HT-29 (cell line): ENCODE data around the gene LHX8. TPM values are rescaled to one million over a fixed set of nuclear protein-coding genes. Genes with fewer than 3 reads are reported as not detected.
"Not testable (repeated sequence)": the region's sequence is repeated elsewhere in the genome, so short reads cannot be mapped to it uniquely, and the experiment has no call there.

Source experiments
- DNase-seq: peaks from one replicate; pipeline ENCODE4 v3.0.0-alpha.2; 2015; ENCODE audit warnings: low spot score
- total RNA-seq: library from RNA; depleted of rRNA; stranded (reverse); fragments of >200 nt; shearing (Covaris generic); gene quantifications from 2 replicates; pipeline ENCODE4 v1.2.3, GENCODE V29; 2014

The LHX8 gene
- total RNA-seq, 1 experiment from 2014 or later = not detected

GRCh38 chr1:75132812-75133619 is 1.2 kb upstream of the LHX8 start:
- DNase-seq = no peak

GRCh38 chr1:75134647-75135572 is 722 bp downstream of the LHX8 start:
- DNase-seq = no peak

- no peak for DNase-seq
Observed at GRCh38 chr1:75135573-75136194, 1.5 kb downstream of the LHX8 start.

DNA sequence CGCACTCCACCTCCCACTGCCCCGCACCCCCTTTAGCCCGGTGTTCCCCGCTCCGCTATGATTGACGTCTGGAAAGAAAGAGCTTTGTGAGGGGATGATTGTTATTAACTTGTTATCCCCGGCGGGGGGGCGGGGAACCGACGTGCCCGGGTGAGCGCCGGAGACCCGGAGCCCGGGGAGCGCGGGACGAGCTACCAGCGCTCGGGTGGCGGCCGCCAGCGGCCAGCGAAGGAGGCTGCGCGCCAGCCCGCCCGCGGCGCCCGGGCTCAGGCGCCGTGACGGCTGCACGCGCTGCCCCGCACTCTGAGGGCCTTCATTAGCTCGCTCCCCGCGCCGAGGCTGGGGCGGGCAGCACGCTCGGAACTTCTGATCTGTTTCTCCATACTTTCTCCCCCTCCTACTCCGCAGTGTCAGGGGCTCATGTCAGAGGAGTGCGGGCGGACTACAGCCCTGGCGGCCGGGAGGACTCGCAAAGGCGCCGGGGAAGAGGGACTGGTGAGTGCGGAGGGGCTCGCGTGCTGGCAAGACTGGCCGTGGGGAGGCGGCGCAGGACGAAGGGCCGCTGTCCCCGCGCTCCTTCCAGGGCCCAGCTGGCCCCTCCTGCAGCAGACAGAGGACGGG is 2.1 kb downstream of the LHX8 start:
- DNase-seq = no peak

GRCh38 chr1:75136921-75137641 is 2.9 kb downstream of the LHX8 start:
- DNase-seq = no peak

- DNase-seq = no peak
Observed at GRCh38 chr1:75152092-75152491, 17.9 kb downstream of the LHX8 start.

GRCh38 chr1:75159154-75159553 is 25.0 kb downstream of the LHX8 start:
- no peak for DNase-seq

GRCh38 chr1:75165264-75165663 is 31.1 kb downstream of the LHX8 start:
- no peak for DNase-seq

DNA sequence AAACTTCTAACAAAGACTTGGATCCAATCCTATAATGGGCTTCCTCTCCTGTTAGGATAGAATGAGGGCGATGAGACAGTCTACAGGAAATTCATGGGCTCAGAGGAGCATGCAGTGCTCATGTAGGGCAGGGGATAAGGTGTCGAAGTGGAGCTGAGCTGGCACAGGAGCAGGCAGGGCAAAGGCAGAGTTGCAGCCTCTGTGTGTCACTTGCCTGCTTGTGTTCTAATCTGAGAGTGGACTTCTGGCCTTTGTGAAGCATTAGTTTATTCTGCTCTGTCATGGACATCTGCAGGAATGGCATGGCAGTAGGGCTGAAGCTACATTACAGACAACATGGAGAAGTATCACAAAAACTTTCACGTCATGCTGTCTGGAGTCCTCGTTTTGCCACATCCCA is 32.6 kb downstream of the LHX8 start:
- no peak for DNase-seq

- no peak for DNase-seq
Observed at GRCh38 chr1:75170011-75170410, 35.8 kb downstream of the LHX8 start.

DNA sequence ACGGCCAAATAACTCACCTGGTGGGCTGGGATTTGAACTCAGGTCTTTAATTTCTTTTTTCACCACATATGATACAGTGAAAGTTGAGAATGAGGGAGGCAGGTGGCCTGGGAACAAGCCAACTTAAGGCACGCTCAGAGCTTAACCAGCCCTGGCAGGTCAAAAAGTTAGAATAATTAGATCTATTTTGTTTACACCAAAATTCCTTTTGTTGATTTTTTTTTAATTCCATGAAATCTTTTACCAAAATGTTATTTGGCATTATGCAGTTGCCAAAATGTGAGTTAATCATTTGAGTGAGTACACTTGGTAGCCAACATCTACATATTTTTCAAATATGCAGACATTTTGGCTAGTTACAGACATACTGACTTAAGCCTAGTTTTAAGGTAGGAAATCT is 36.8 kb downstream of the LHX8 start:
- no peak for DNase-seq

- no peak for DNase-seq
Observed at GRCh38 chr1:75171876-75172275, 37.7 kb downstream of the LHX8 start.

DNA sequence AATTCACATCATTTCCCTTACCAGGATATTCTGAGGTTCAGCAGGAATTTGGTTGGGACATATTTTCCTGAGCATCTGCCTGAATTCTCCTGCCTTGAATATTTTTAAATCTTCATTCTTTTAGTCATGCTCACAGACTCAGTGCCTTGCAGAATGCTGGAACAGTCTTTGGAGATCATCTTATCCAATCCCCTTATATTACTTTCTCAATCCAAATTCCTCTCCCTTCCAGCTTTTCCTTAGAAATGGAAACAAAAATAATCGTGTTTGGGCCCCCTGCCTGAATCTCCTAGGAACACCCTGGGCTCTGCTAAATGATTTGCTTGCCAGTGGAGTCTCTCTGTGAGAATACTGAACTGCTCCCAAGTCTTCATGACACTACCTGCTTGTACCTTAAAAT is 38.4 kb downstream of the LHX8 start:
- DNase-seq = no peak

GRCh38 chr1:75174031-75174760 is 40.0 kb downstream of the LHX8 start:
- DNase-seq = no peak

- not testable (repeated sequence) for DNase-seq
Observed at GRCh38 chr1:75181214-75181955, 47.2 kb downstream of the LHX8 start.

DNA sequence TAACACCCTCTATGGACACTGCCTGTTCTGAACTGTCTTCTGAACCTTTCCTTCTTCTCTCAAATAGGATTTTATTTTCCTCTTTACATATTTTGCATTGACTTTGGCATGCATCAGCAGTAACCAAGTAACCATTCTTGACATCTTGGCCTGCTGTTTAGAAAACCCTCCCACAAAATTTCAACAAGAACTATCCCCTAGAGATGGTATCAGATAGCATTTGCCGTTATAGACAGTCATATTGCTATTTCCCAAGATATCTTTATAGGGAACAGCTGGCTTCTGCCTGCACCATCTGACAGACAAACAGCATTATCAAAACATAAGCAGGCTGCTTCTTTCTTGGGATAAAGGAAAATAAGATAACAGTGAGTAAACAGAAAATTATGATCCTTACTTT is 54.7 kb downstream of the LHX8 start:
- no peak for DNase-seq

DNA sequence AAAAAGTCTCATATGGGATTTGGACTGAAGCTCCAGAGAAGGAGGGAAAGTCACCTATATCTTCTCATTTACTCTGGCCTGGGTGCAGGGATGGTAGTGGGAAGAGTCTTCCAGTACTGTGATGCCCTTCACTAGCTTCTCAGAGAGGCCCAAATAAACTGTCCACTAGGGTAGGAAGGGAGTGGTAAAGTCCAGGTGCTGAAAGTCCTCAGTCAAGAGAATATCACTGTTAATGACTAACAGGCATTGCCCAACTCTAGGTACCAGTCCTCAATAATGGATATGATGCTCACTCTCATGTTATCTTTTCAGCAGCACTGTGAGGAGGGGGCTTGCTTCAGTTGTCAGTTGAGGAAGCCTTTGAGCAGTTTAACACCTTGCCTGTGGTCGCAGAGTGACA is 64.0 kb downstream of the LHX8 start:
- DNase-seq = no peak

DNA sequence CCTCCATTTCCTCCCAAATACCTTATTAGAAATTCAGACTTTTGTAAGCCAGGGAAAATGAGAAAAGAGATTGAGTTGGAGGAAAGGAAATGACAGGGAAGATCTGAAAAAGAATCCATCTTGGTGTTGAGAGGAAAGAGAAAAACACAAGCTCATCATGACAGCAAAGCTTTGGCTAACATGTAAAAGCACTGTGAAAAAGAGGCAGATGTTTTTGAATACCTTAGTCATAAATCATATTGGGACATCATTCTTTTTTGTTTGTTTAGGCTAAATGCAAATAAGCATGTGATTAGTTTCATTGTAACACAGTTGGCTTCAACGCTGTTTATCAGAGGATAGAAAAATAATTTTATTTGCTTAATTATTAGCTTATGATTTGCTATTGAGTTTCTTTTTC is 64.6 kb downstream of the LHX8 start:
- DNase-seq = no peak

GRCh38 chr1:75202751-75203150 is 68.6 kb downstream of the LHX8 start:
- DNase-seq = no peak
